ENCODE measurements around the gene ICA1. TPM values are rescaled to one million over a fixed set of nuclear protein-coding genes. Genes with fewer than 3 reads are reported as not detected.
"Not testable (repeated sequence)": the region's sequence is repeated elsewhere in the genome, so short reads cannot be mapped to it uniquely, and the experiment has no call there.

Gene ICA1
- total RNA-seq (2014; rRNA removed; shearing (Covaris generic)): 0.98 and 1.3 TPM in 2 replicates
- polyA plus RNA-seq (2015; cell fraction: cytosol; rRNA removed): 3.4 and 7.0 TPM in 2 replicates
- 5.7 and 10.0 TPM in 2 replicates for polyA plus RNA-seq (2015; cell fraction: nucleus; rRNA removed)

- DNase-seq (ENCODE audit: low read depth): peak; percentile 51
Measured at GRCh38 chr7:8261711-8262695, at the start of gene ICA1. TSS of gene ICA1 (minus strand) at chr7:8262167. CDS start at chr7:8235926, 26,241 bp downstream.

GRCh38 chr7:8310876-8311275, 48.9 kb upstream of the ICA1 start:
- no peak for DNase-seq (ENCODE audit: low read depth)

- DNase-seq (ENCODE audit: low read depth): peak; percentile 67
Measured at GRCh38 chr7:8305625-8306388, 43.8 kb upstream of the ICA1 start.

- no peak for DNase-seq (ENCODE audit: low read depth)
Measured at GRCh38 chr7:8305104-8305503, 43.1 kb upstream of the ICA1 start.

GRCh38 chr7:8303904-8304528, 42.0 kb upstream of the ICA1 start:
- DNase-seq (ENCODE audit: low read depth): no peak

- DNase-seq (ENCODE audit: low read depth): not testable (repeated sequence)
Measured at GRCh38 chr7:8297023-8297422, 35.1 kb upstream of the ICA1 start.

GRCh38 chr7:8296362-8296659, 34.3 kb upstream of the ICA1 start:
- no peak for DNase-seq (ENCODE audit: low read depth)

GRCh38 chr7:8295638-8296361, 33.8 kb upstream of the ICA1 start:
- DNase-seq (ENCODE audit: low read depth): peak; percentile 66

GRCh38 chr7:8291397-8292141, 29.6 kb upstream of the ICA1 start:
- no peak for DNase-seq (ENCODE audit: low read depth)

GRCh38 chr7:8290645-8291308, 28.8 kb upstream of the ICA1 start:
- no peak for DNase-seq (ENCODE audit: low read depth)

- no peak for DNase-seq (ENCODE audit: low read depth)
Measured at GRCh38 chr7:8286118-8286517, 24.2 kb upstream of the ICA1 start.

GRCh38 chr7:8285155-8285554, 23.2 kb upstream of the ICA1 start:
- DNase-seq (ENCODE audit: low read depth): no peak

GRCh38 chr7:8284606-8285005, 22.6 kb upstream of the ICA1 start:
- DNase-seq (ENCODE audit: low read depth): no peak

GRCh38 chr7:8283968-8284367, 22.0 kb upstream of the ICA1 start:
- DNase-seq (ENCODE audit: low read depth): no peak

GRCh38 chr7:8282871-8283270, 20.9 kb upstream of the ICA1 start:
- no peak for DNase-seq (ENCODE audit: low read depth)

GRCh38 chr7:8282162-8282561, 20.2 kb upstream of the ICA1 start:
- DNase-seq (ENCODE audit: low read depth): no peak

GRCh38 chr7:8278183-8278582, 16.2 kb upstream of the ICA1 start:
- DNase-seq (ENCODE audit: low read depth): no peak

GRCh38 chr7:8277394-8277982, 15.5 kb upstream of the ICA1 start:
- peak; percentile 39 for DNase-seq (ENCODE audit: low read depth)

- DNase-seq (ENCODE audit: low read depth): peak; percentile 30
Measured at GRCh38 chr7:8274589-8274988, 12.6 kb upstream of the ICA1 start.

Data from HT1080 (cell line).